HepG2 (cell line): ENCODE results near the gene VCL. TPM values are rescaled to one million over a fixed set of nuclear protein-coding genes. Genes with fewer than 3 reads are reported as not detected.

Experiments used
- ARNTL ChIP-seq: sonication (generic); formaldehyde crosslinking; IDR thresholded peaks from 2 replicates; pipeline ENCODE4 v1.4.0; 2020; ENCODE audit warnings: mild to moderate bottlenecking, missing genetic modification reagents
- BHLHE40 ChIP-seq: IDR thresholded peaks from 2 replicates; pipeline ENCODE4 v1.6.1; 2011; ENCODE audit warnings: low read length, improper control_type of control experiment
- FOXK1 ChIP-seq: sonication (generic); formaldehyde crosslinking; IDR thresholded peaks from 2 replicates; pipeline ENCODE4 v1.4.0; 2020; ENCODE audit warnings: low read depth, missing genetic modification reagents, borderline replicate concordance
- GZF1 ChIP-seq: sonication (generic); formaldehyde crosslinking; IDR thresholded peaks from 2 replicates; pipeline ENCODE4 v1.5.1; 2020; ENCODE audit warnings: mild to moderate bottlenecking, missing genetic modification reagents
- HCFC1 ChIP-seq: fragments of 150-350 bp; IDR thresholded peaks from 2 replicates; pipeline ENCODE4 v1.6.1; 2014; ENCODE audit warnings: low read depth, low read length
- HMGXB3 ChIP-seq: sonication (generic); formaldehyde crosslinking; IDR thresholded peaks from 2 replicates; pipeline ENCODE4 v1.4.0; 2020; ENCODE audit warnings: missing genetic modification reagents, borderline replicate concordance
- HNF1B ChIP-seq: sonication (generic); formaldehyde crosslinking; IDR thresholded peaks from 2 replicates; pipeline ENCODE4 v1.5.1; 2020; ENCODE audit warnings: mild to moderate bottlenecking, moderate library complexity, missing genetic modification reagents
- KDM5A ChIP-seq: fragments of 200-600 bp; sonication (generic); IDR thresholded peaks from 2 replicates; pipeline ENCODE4 v1.7.0; 2018; ENCODE audit warnings: antibody characterized with exemption, mild to moderate bottlenecking, low read length, borderline replicate concordance
- NFKB2 ChIP-seq: sonication (generic); formaldehyde crosslinking; IDR thresholded peaks from 2 replicates; pipeline ENCODE4 v1.4.0; 2020; ENCODE audit warnings: missing genetic modification reagents, borderline replicate concordance
- PRDM4 ChIP-seq: sonication (generic); formaldehyde crosslinking; IDR thresholded peaks from 2 replicates; pipeline ENCODE4 v1.9.0; 2021; ENCODE audit warnings: missing genetic modification reagents, borderline replicate concordance
- SNAI1 ChIP-seq: sonication (generic); formaldehyde crosslinking; IDR thresholded peaks from 2 replicates; pipeline ENCODE4 v1.5.0; 2020; ENCODE audit warnings: mild to moderate bottlenecking, missing genetic modification reagents, borderline replicate concordance
- ZBTB44 ChIP-seq: sonication (generic); formaldehyde crosslinking; IDR thresholded peaks from 2 replicates; pipeline ENCODE4 v1.4.0; 2020; ENCODE audit warnings: missing genetic modification reagents
- ZFP82 ChIP-seq: sonication (generic); formaldehyde crosslinking; IDR thresholded peaks from 2 replicates; pipeline ENCODE4 v1.5.1; 2020; ENCODE audit warnings: mild to moderate bottlenecking, missing genetic modification reagents, borderline replicate concordance
- ZMAT5 ChIP-seq: sonication (generic); formaldehyde crosslinking; IDR thresholded peaks from 2 replicates; pipeline ENCODE4 v1.5.0; 2020; ENCODE audit warnings: mild to moderate bottlenecking, low read depth, missing genetic modification reagents, borderline replicate concordance
- ZNF672 ChIP-seq: sonication (generic); formaldehyde crosslinking; IDR thresholded peaks from 2 replicates; pipeline ENCODE4 v1.8.1; 2022; ENCODE audit warnings: missing genetic modification reagents
- ZNF790 ChIP-seq: sonication (generic); formaldehyde crosslinking; IDR thresholded peaks from 2 replicates; pipeline ENCODE4 v1.8.0; 2022; ENCODE audit warnings: missing genetic modification reagents, mild to moderate bottlenecking, borderline replicate concordance
- polyA plus RNA-seq, 8 experiments: library from polyadenylated mRNA; depleted of rRNA in 3 of 8; stranded (reverse) in 7 of 8; unstranded in 1 of 8; fragments of >200 nt; fragmentation: Illumina TruSeq in 4 of 8; extraction: Trizol in 4 of 8; gene quantifications; 2 replicates each; pipeline versions ENCODE4 v1.2.1 to v1.2.3, GENCODE V29; 2011 to 2016; ENCODE audit warnings: low read depth in 4 of 8, missing spikeins in 1 of 8, mixed read lengths in 1 of 8; ENCODE audit not compliant: insufficient read depth in 1 of 8
- total RNA-seq, 5 experiments: library from RNA; depleted of rRNA; stranded (reverse); fragments of >200 nt; fragmentation: Illumina TruSeq; extraction: Trizol; gene quantifications; 2 replicates each; pipeline ENCODE4 v1.2.3, GENCODE V29; 2016; ENCODE audit warnings: low read depth in 1 of 5

VCL gene
- total and polyA plus RNA-seq, 2 of the 13 experiments (the other 11 are each of a cell fraction or from before 2014, with no cell fraction given), result 17.3 to 26.9 TPM

GRCh38 chr10:74150204-74150989, 152.5 kb downstream of the VCL start, which contains the start of gene AP3M1 (continued):
- peak; percentile 31; the same call in 1 of the 2 replicates for TF ChIP-seq NFKB2 (CRISPR knock-in tag)
- no peak for TF ChIP-seq ZNF672
- TF ChIP-seq ZNF790 (CRISPR knock-in tag), result 0 out of 2 replicates have a peak, but pooled peaks have one; percentile 24
- TF ChIP-seq PRDM4, result no peak
- TF ChIP-seq ARNTL (CRISPR knock-in tag), result 0 out of 2 replicates have a peak, but pooled peaks have one; percentile 16
- TF ChIP-seq HCFC1, result peak; percentile 42; the same call in 1 of the 2 replicates
- no peak for TF ChIP-seq GZF1 (CRISPR knock-in tag)
- TF ChIP-seq FOXK1, result peak; percentile 37; the same call in 1 of the 2 replicates
- TF ChIP-seq SNAI1 (CRISPR knock-in tag), result no peak
- no peak for TF ChIP-seq BHLHE40
- no peak for TF ChIP-seq ZFP82 (CRISPR knock-in tag)
- peak; percentile 39; the same call in 1 of the 2 replicates for TF ChIP-seq HNF1B (CRISPR knock-in tag)
- TF ChIP-seq KDM5A, result peak; percentile 93
- TF ChIP-seq HMGXB3 (CRISPR knock-in tag), result 0 out of 2 replicates have a peak, but pooled peaks have one; percentile 15
- no peak for TF ChIP-seq ZBTB44 (CRISPR knock-in tag)
- no peak for TF ChIP-seq ZMAT5 (CRISPR knock-in tag)
